HG03571 (cell line): ENCODE data around the gene ELMO3.

Experiments
- ATAC-seq: cut with Tn5 transposase; IDR thresholded peaks from one replicate; pipeline ENCODE4 v1.9.1; 2021; ENCODE audit not compliant: unreplicated experiment

The ELMO3 gene

DNA sequence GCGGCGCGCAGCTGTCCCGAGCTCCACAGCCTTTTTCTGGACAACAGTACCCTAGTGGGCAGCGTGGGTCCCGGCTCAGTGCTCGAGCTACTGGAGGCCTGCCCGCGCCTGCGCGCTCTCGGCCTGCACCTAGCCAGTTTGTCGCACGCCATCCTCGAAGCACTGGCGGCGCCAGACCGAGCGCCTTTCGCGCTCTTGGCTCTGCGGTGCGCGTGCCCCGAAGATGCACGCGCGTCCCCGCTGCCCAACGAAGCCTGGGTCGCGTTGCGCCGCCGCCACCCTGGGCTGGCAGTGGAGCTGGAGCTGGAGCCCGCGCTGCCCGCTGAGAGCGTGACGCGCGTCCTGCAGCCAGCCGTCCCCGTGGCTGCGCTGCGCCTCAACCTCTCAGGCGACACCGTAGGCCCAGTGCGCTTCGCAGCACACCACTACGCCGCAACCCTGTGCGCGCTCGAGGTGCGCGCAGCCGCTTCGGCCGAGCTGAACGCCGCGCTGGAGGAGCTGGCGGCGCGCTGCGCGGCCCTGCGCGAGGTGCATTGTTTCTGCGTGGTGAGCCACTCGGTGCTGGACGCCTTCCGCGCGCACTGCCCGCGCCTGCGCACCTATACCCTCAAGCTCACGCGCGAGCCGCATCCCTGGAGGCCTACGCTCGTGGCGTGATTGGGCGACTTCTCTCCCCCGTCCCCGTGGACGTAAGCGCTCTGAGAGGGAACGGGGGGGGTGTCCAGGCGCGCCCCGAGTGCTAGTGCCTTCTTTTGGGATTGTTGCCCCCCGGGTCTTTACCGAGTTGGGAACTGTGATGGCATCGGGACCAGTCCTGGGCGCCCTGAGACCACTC, 35.5 kb upstream of the ELMO3 start:
- no peak for ATAC-seq

DNA sequence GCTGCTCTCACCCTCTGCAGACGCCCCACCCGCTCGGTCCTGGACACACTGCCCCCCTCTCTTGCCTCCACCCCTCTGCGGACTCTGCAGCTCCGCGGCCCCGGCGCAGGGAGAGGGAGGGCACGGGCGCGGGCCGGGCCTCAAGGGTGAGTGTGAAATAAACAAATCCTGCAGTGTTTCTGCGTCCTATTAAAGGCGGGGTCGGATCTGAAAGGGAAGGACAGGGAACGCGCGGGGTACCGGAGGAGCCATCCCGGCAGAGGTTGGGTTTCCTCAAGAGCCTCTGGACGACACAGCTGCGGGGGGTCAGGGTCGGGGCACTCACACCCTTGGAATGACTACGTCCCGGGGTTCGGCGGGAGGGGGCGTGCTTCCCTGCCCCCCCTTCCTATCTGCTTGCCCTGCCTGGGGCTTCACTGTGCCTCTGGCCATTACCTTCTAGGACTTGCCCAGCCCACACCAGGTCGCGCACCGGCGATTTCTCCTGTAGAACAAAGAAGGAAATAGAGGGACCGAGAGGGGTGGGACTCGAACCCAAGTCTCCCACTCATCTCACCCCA, 34.9 kb upstream of the ELMO3 start:
- no peak for ATAC-seq

DNA sequence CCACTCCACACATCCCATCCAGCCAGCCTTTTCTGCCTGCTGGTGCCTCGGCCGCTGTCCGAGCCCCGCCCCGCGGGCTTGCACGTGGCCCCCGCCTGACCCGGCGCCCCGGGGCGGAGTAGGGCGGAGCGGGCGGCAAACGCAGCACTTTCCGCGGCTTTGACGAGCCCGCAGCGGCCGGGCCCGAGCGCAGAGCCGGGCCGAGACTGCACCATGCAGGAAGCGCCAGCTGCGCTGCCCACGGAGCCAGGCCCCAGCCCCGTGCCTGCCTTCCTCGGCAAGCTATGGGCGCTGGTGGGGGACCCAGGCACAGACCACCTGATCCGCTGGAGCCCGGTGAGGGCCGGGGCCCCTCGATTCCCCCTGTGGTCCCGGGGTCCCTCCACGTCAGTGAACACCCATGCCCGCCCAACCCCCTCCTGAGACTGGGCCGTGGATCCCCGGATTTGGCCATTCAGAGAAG, 34.3 kb upstream of the ELMO3 start, which contains the start of gene HSF4:
TSS of gene HSF4 (plus strand) at position 147 of the 463 bp plus-strand sequence. CDS start at position 214, 67 bp downstream.
- ATAC-seq = no peak

DNA sequence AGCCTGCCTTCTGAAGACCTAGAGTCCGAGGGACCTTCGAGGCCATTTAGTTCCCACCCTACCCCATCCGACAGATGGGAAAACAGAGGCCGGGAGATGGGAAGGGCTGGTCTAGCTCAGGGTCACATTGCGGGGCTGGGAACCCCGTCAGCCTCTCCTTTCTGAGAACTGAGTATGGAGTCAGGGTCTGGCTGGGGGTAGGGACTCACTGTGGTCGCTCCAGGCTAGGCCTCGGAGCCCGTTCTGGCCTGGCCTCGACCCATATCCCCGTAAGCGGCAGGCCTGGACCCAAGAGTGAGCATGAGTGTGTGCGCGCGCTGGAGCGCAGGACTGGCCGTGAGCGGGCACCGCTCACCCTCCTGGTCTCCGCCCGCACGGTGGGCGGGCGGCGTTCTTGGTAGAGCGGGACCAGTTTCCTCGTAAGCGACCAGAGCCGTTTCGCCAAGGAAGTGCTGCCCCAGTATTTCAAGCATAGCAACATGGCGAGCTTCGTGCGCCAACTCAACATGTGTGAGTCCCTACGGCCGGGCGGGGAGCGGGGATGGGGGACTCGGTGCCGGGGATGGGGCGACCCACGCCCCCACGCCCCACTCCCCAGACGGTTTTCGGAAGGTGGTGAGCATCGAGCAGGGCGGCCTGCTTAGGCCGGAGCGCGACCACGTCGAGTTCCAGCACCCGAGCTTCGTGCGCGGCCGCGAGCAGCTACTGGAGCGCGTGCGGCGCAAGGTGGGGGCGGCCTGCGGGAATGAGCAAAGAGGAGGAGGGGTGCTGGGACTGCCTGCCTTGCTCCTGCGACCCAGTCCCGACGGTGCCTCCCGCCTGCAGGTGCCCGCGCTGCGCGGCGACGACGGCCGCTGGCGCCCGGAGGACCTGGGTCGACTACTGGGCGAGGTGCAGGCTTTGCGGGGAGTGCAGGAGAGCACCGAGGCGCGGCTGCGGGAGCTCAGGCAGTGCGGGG, 33.5 kb upstream of the ELMO3 start:
- ATAC-seq = no peak

DNA sequence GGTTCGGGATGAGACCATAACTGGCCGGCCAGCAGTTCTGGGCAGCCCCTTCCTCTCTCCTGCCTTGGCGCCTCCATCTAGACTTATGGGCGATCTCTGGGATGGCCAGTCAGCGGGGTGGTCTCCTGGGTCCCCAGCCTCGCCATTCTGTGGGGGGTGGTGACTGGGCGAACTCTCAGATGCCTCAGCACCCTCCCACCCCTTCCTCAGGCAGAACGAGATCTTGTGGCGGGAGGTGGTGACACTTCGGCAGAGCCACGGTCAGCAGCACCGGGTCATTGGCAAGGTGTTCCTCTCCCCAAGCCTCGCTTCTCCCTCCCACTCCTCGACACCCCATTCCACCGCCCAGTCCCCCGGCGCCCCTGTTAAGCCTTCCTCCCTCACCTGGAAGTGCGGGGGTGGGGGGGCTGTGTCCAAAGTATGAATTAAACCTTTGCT, 32.8 kb upstream of the ELMO3 start:
- no peak for ATAC-seq

DNA sequence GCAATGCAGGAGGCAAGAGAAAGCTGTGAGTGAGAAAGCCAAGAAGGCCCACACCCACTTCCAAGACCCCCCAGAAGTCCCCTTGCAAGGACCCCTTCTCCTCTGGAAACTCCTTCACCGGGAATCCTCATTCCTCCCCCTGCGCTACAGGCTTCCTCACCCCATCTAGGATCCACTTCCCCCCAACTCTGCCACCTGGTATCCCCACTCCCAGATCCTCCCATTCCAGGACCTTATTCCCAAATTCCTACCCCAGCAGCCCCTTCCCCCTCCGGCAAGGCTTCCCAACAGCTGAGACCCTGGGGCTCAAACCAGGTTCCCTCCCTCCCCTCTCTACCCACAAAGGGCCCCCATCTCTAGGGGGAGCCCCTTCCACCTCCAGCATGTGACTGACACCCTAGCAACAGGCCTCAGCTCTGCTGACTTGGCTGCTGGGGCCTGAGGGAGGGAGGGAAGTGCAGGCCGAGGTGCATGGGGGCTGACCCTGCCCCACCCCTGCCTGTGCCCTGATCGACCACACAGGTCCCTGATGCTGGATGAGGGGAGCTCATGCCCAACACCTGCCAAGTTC, 32.2 kb upstream of the ELMO3 start:
- no peak for ATAC-seq

DNA sequence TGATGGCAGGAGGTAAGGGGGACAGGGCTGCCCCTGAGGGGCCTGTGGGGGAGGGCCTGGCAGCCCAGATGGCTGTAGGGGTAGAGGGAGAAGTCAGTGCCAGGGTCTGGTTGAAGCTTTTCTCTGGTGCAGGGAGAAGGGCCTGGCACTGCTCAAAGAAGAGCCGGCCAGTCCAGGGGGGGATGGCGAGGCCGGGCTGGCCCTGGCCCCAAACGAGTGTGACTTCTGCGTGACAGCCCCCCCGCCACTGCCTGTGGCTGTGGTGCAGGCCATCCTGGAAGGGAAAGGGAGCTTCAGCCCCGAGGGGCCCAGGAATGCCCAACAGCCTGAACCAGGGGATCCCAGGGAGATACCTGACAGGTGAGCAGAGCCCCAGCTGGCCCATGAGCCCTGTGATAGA, 31.3 kb upstream of the ELMO3 start:
- no peak for ATAC-seq

DNA sequence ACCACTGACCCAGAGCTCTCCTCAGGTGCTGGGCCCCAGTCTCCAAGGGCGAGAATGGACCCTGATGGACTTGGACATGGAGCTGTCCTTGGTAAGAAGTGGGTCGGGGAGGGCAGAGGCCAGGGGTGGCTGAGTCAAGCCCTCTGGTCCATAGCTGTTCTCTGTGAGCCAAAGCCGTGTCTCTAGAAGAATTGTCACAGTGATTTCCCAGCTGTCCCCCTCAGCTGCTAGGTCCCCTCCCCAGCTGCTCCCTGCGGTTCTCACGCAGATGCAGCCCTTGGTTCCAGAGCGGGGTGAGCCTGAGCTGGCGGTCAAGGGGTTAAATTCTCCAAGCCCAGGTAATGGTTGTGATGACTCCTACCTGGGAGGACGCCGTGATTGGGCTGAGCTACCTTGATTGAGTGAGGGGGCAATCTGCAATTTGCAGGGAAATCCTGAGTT, 29.9 kb upstream of the ELMO3 start:
- ATAC-seq = no peak

DNA sequence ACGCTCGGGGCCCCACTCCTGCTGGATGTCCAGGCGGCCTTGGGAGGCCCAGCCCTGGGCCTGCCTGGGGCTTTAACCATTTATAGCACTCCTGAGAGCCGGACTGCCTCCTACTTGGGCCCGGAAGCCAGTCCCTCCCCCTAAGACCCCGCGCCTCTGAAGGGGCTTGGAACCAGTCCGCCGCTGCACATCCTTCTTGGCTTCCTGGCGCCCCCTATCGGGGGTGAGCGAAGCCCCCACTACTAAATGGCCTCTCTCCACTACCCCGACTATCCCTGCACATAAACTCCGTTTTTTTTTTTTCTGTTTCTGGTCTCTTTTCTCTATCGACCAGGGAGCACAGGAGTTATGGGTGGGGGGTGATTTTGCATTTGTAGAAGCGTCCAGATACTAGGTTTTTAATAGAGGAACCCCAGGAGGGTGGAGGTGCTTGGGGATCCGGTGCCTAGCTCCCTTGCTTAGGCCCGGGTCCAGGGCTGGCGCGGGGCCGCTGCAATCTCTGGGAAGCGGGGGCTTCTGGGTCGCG, 29.2 kb upstream of the ELMO3 start:
- ATAC-seq = no peak

DNA sequence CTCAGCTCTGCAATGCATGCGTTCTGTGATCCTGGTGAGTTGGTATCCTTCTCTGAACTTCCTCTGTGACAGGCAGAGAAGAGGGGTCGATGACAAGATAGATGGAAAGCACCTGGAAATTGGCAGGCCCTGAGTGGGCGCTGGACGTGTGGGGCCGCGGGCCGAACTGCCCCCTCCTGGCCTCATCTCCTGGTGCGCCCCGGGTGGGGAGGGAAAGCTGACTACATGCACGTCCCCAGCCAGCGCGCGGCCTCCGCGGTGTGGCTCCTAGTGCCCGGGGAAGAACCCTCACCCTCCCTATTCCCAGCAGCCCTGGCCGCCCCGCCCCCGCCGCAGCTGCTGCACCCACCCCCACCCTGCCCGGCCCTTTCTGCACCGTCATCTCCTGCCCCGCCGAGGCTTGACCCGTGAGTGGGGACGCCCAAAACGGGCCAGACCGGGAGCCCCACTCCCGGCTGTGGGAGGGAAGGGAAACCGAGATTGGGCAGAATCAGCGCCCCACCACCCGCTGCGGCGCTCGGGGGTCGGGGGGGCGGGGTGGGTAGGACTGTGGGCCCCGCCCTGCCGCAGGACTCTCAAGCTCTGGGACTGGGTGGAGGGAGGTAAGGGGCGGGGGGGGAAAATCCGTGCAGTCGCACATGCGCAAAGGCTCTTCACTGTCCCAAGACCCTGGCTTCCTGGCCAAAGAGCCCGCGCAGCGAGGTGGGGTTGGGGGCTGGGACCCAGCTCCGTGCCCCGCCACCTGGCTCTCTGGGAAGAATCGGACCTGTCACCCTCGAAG, 28.6 kb upstream of the ELMO3 start, which contains the start of gene NOL3:
TSS of gene NOL3 (plus strand) at position 371 of the 781 bp plus-strand sequence.
- no peak for ATAC-seq

DNA sequence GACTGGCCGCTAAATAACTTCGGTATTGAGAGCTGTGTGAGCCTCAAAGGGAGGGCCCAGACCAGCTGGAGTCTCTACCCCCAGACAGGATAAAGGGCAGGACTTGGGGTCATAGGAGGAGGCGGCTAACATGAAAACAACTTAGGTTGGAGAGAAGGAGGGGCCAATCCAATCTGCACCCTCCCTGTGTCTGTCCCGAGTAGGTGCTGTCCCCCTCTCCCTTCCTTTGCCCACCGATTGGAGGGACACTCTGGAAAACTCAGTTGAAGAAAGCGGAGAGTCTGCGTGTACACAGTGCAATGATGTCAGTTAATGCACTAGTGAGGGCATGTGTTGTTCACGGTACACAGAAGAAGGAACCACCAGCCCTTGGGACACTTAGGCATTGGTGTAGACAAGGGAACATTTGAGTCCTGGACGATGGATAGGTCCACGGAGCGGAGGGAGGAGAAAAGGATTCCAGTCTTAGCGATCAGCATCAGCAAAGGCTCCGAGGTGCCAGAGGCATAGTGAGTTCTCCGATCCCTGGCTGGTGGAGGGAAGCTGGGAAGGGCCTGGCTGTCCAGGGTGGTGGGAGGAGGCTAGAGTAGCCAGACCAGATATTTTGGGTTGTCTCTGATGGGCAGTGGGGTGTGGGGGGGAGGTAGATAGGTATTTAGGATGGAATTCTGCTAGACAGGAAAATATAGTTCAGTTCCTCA, 27.8 kb upstream of the ELMO3 start:
- no peak for ATAC-seq

DNA sequence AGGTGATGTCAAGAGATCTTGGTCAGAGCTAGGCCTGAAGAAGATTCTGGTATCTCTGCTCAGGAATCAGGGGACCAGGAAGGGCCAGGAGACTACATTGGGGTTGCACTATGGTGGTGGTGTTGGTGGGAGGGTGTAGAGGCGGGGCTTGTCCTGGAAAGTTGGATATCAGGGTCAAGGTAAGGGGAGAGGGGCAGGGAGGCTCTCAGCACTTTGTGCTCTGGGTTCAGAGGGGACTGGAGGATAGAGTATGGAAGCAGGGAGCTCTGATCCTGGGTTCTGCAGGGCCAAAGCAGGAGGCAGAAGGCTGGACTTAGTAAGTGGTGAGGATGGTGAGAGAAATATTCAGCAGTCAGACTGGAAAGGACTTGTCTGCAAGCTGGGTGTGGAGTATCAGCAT, 25.6 kb upstream of the ELMO3 start:
- ATAC-seq = no peak

DNA sequence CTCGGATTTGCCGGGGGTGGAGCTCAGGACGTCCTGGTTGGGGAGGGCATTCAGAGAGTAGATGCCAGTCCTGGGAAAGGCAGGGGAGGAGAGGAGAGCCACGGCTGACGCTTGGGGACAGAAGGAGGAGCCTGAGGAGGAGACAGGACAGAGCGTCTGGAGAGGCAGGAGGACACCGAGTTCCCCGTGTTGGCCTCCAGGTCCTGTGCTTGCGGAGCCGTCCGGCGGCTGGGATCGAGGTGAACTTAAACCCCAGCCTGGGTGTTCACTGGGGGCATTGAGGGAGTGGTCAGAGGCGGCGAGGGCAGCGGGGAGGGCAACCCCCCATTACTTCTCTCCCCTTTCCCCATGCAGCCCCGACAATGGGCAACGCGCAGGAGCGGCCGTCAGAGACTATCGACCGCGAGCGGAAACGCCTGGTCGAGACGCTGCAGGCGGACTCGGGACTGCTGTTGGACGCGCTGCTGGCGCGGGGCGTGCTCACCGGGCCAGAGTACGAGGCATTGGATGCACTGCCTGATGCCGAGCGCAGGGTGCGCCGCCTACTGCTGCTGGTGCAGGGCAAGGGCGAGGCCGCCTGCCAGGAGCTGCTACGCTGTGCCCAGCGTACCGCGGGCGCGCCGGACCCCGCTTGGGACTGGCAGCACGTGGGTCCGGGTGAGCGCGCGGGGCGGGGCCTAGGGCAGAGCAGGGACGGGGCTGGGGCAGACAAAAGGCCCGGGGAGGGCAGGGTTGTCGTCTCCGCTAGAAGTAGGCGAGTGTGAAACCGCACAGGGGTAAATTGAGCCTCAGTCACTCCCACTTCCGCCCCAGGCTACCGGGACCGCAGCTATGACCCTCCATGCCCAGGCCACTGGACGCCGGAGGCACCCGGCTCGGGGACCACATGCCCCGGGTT, 24.9 kb upstream of the ELMO3 start:
- ATAC-seq = peak; percentile 40

DNA sequence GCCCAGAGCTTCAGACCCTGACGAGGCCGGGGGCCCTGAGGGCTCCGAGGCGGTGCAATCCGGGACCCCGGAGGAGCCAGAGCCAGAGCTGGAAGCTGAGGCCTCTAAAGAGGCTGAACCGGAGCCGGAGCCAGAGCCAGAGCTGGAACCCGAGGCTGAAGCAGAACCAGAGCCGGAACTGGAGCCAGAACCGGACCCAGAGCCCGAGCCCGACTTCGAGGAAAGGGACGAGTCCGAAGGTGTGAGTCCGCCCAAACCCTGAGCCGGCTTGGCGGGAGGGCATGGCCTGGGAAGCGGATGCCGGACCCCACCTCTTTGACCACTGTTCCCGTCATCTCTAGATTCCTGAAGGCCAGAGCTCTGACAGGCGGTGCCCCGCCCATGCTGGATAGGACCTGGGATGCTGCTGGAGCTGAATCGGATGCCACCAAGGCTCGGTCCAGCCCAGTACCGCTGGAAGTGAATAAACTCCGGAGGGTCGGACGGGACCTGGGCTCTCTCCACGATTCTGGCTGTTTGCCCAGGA, 24.2 kb upstream of the ELMO3 start:
- no peak for ATAC-seq

DNA sequence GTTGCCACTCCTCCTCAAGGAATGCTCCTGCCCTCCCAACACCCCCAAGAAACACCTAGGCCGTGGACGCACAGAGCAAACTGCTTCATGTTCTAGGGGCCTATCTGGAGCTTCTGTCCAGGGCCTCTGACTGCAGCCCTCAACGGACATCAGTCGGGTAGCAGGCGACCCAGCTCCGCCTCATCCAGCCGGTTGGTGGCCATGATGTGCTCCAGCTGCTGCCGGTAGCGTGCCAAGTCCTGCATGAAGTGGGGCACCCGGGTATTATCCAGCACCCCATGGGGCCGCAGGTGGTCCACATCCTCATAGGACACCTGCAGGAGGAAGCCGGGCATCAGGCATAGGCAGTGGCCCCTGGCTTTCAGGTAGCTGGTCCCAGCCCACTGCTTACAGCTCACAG, 22.3 kb upstream of the ELMO3 start:
- no peak for ATAC-seq

DNA sequence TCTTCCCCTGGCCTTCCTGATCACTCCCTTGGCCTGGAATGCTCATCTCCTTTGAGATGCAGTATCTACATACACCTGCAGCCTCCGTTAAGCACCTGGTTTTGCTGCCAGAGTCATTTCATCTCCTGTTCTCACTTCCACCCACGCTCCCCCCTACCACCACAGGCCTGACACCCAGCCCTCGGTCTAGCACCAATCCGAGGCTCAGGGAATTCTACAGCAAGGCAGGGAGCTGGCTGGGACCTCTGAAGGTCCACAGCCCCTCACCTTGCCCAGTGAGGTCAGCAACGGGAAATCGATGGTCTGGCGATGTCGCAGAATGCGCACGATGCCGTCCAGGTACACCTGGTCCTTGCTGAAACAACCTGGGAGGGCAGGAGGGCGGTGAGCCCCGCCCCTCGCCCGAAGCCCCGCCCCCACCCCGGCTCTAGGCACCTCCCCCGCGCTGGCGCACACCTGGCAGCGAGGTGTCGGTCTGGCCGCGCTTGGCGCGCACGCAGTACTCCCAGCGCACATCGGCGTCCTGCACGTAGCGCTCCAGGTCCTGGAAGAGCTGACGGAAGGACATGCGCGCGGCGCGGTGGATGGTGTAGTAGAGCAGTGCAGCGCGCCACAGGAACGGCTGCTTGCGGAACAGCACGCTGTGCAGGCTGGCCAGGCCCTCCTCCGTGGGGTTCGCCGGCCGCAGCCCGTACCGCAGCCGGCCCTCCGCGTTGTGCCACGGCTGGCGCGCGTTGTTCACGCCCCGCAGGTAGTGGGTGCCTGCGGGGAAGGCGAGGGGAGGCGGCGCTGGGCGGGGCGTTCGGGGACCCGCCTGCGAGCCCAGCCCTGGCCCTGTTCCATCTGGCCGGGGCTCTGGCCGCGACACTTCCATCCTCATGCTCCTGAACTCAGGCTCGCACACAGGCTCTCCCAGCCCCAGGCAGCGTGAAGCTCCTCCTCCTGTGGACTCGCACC, 20.9 kb upstream of the ELMO3 start:
- ATAC-seq = no peak
